T follicular helper cell (primary cell): ENCODE data around the gene DTD1.

Source experiments
- DNase-seq: peaks from one replicate; pipeline ENCODE4 v3.0.0-alpha.2; 2020; ENCODE audit warnings: low read depth

Gene DTD1

GRCh38 chr20:18662279-18663040 is 74.6 kb downstream of the DTD1 start:
- DNase-seq: no peak

DNA sequence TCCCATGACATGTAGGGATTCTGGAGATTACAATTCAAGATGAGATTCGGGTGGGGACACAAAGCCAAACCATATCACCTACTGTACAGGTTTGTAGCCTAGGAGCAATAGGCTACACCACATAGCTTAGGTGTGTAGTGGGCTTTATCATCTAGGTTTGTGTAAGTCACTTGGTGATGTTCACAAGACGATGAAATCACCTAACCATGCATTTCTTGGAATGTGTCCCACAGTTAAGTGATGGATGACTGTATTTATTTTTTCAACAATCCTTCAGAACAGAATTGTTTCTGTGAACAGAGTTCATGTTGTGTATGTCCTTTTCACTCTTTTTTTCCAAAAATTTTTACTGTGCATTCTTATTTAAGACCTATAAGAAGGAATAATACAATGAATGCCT is 76.1 kb downstream of the DTD1 start:
- DNase-seq: no peak

DNA sequence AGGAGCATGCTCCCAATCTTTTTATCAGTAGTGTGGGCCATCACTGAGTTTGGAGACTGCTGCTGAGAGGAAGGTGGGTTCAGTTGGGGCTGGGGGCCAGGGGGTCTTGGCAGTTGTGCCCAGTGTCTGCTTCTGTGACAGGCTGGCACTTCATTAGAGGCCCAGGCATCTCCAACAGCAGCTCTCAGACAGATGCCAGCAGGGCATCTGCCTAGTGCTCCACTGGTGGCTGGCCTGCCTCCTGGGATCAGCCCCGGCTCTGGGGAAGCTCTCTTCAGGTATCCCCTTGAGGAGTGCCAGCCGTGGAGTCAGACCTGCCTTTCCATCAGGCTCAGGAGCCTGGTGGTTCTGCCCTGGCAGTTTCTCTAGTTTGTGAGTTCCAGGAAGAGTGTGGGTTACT is 77.3 kb downstream of the DTD1 start:
- DNase-seq: no peak

DNA sequence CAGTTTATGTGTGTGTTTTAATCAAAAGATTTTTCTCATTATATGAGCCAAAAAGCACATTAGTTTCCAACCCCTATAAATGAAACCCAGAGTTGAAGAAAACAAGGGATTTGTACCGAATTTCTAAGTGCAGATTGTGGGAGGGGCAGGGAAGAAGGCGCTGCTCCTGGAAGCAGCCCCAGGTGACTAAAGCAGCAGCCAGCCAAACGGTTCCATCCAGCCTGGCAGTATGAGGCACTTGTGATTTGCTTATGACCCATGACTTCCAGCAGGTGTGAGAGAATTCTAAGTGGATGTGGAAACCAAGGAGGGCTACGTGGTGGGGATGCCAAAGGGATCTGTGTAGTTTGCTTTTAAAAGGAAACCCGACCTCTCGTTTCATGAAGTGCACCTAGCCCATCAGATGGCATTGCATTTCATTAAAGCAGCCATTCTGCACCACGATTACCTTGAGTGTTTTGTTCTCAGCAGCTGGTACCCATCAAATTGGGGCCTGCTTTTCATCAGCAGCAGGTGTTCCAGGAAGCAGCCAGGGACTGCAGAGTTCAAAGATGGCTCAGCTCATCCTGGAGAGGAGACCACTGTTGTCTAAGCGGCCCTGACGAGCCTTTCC is 79.1 kb downstream of the DTD1 start:
- DNase-seq: no peak

- no peak for DNase-seq
These were observed 81.6 kb downstream of the DTD1 start for GRCh38 chr20:18669241-18670019.

DNA sequence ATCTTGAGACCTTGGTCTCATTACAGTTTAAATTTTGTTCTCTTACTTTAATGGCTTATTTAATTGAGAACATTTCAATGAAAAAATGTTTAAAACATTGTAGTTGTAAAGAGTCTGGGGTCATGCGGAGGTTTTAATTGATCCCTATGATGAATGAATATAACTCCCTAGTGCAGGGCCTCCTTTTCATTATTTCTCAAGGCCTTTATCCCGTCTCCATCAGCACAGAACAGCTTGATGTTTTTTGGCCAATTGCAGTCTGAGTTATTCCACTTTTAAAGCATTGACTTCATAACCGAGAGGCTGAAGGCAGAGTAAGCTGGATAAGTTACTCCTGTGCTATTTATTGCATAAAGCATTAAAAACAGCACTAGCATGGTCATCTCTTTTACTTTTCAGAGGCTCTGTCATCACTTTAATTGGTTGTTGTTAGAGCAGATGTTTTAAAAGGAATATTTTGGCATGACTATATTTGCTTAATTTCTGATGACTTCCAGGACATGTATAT is 83.4 kb downstream of the DTD1 start:
- no peak for DNase-seq

- no peak for DNase-seq
These were observed 85.0 kb downstream of the DTD1 start for GRCh38 chr20:18672834-18673233.

DNA sequence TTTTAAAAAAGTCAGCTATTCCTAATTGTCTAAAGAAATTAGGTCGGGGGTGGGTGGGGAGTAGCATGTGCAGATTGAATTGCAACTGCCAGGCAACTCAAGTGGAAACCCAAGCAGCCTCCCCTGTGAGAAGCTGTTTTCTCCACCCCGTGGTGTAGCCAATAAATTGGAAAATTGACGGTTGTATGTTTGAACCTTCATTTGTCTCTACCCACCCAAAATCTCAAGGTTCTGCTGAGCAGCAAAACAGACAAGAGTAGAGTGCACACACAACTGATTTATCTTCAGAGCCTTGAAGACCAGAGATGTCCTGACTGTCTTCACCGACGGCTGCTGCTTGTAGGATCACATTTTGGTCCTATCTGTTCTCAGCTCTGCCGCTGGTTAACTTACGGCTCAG is 88.5 kb downstream of the DTD1 start:
- no peak for DNase-seq

DNA sequence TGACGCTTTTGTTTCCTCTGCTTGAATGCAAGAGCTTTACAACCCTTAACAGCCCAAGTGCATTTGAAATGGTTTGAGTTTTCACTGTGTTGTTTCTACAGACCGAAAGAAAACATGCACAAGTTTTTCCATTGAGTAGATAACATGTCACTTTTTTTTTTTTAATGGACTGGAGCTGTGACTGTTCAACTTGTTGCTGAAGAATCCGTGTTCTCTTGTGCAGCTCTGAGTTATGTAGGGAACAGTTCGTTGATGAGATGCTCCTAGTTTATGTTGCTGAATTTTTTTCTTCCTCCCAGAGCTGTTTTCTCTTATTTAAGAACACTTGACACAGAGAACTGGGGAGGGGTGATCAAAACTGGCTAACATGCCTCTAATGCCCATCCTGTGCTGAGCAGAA is 89.3 kb downstream of the DTD1 start:
- DNase-seq: no peak

DNA sequence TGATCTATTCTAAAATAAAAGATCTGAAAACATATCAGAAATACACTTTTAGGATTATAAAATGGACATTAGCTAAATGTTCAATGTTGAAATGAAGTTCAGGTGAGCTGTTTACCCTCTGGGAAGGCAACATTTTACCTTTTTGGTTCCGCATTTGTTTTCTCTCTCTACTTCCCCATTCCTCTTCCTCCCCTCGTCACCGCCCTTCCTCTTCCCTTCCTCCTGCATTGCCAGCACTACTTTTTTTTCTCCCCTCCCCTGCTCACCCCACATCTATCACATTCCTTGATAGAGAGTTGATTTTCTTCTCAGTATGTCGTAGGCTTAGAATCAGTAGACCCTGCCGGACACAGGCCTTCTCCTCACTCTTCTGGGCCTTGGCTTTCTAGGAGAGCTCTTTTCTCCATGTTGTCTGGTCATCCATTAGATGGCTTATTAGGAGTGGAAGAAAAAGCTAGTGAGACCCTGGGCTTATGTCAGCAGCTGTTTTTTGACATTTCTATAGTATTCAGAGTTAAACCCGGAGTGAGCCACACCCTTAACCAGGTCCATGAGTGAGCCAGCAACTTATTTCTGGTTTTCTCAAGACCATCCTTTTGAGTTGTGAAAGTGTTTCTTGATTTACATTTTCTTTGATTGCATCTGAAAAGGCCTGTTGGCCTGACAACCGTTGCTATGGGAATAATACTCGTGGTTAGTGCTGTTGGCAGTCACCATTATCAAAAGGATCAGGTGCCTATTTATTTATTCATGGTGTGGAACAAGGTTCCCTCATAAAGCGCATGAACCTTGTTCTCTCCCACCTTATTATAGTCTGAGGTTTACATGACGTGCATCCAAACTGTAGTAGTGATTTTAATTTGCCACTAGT is 90.9 kb downstream of the DTD1 start:
- DNase-seq: no peak

- DNase-seq: no peak
These were observed 96.0 kb downstream of the DTD1 start for GRCh38 chr20:18683839-18684238.

GRCh38 chr20:18684775-18685174 is 96.9 kb downstream of the DTD1 start:
- no peak for DNase-seq

DNA sequence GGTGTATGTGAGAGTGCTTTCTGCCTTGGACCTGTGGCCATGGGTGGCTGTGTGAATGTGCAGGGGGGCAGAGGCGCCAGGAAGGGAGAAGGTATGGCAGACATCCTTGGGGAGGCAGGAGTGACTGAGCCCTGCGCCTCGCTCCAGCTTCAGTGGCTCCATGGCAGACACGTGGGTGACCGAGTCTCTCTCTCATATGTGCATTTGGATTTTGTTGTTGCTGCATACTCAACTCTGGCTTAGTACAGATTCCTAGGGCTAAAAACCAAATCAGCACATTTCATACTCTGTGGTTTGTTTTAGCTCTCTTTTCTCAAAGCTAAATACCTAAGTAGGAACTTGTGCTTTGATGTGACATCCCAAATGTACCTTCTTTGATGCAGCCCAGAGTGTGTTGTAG is 97.6 kb downstream of the DTD1 start:
- DNase-seq: no peak

DNA sequence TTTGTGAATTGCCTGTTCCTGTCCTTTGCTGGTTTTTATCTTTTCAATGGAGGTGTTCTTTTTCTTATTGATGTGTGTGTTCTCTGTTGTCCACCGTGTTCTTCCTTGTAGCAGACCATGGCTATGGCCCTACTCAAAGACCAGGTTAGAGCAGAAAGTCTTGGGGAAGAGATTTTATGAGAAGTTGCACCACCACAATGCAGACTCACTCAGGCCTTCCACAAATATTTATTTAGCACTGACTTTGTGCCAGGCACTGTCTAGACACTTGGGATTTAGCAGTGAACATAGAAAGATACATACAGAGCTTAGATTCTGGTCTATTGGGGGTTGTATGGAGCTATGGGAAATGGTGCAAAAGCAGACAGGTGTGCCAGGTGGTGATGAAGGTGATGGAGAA is 98.8 kb downstream of the DTD1 start:
- no peak for DNase-seq

DNA sequence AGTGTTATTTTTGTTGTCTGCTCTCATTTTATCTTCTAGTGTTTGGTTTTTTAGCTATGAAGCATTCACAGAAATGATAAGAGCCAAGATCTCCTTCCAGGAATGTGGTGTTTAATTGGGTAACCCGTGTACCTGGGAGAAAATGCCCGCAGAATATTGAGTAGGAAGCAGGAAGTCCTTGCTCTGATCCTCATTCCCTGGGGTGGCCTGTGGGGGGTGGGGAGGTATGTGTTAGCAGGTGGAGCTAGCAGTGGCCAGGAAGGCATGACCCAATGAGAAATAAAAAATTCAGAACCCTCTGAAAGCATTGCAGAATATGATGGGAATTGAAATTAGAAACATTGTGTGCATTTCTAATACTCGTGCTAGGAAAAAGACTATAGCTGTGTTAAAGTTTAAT is 100.8 kb downstream of the DTD1 start:
- no peak for DNase-seq

DNA sequence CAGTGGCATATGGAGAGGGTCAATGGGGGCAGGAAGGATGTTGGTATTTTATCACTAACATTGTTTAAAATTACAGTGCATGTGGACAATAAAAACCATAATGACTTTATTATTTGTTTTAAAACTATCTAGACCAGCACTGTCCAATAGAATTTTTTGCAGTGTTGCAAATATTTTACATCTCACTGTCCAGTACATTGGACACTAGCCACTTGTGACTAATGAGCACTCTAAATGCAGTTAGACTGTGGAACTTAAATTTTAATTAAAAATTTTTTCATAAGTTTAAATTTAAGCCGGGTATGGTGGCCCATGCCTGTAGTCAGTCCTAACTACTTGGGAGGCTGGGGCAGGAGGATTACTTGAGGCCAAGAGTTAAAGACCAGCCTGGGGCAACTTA is 101.7 kb downstream of the DTD1 start:
- DNase-seq: no peak

GRCh38 chr20:18692447-18692846 is 104.6 kb downstream of the DTD1 start:
- no peak for DNase-seq

GRCh38 chr20:18694071-18694470 is 106.2 kb downstream of the DTD1 start:
- no peak for DNase-seq

DNA sequence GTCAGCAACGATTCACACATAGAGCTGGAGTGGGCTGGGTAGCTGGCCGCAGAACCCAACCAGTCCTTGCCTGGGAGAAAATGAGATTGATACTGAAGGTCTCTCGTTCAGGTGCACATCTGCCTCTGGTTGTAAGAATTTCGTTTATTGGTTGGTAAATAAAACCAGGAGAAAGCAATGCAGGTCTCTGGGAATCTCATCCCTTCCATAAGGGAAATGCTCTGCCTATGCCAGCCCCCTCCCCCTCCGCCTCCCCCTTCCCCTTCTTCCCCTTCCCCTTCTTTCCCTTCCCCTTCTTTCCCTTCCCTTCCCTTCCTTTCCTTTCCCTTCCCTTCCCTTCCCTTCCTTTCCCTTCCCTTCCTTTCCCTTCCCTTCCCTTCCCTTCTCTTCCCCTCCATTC is 107.3 kb downstream of the DTD1 start:
- DNase-seq: no peak

- DNase-seq: no peak
These were observed 111.0 kb downstream of the DTD1 start for GRCh38 chr20:18698735-18699380.

DNA sequence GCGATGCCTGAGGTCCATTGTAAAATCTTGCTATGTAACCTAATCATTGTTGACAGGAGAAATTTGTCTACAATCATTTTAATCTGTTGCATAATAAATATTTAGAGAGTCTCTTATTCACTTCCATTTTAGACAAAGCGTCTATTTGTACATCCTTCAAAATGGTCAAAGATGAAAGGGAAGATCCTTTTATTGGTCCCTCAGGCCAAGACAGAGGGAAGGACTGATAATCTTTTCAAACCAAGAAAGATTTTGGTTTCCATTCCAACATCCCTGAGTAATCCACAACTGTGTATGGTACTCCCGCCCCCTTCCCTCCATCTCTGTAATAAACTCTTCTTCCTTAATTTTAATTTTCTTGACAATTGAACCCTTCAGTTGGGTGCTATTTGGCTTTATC is 114.1 kb downstream of the DTD1 start:
- DNase-seq: no peak
